IPS-18a (cell line): ENCODE data around the gene ABCA2.

Experiments used
- H3K27ac ChIP-seq: one replicate; pipeline ENCODE4 v1.5.1; 2013; ENCODE audit warnings: low read length
- H3K27me3 ChIP-seq: one replicate; pipeline ENCODE4 v1.6.1; 2013; ENCODE audit warnings: mild to moderate bottlenecking, low read length; ENCODE audit not compliant: control insufficient read depth, insufficient read depth
- H3K36me3 ChIP-seq: one replicate; pipeline ENCODE4 v1.6.1; 2013; ENCODE audit warnings: low read depth, low read length; ENCODE audit not compliant: control insufficient read depth
- H3K4me1 ChIP-seq: one replicate; pipeline ENCODE4 v1.6.1; 2013; ENCODE audit warnings: low read depth, low read length; ENCODE audit not compliant: control insufficient read depth
- H3K4me3 ChIP-seq: one replicate; pipeline ENCODE4 v1.5.1; 2013; ENCODE audit warnings: low read length
- H3K9ac ChIP-seq: one replicate; pipeline ENCODE4 v1.6.1; 2013; ENCODE audit warnings: mild to moderate bottlenecking, low read length, moderate library complexity
- H3K9me3 ChIP-seq: one replicate; pipeline ENCODE4 v1.6.1; 2013; ENCODE audit warnings: low read depth, low read length; ENCODE audit not compliant: control insufficient read depth

Gene ABCA2

GRCh38 chr9:137057545-137057944 lies 29.5 kb upstream of the ABCA2 start:
- Histone ChIP-seq H3K4me1 (no peaks in the 10 kb centered on the region), H3K27ac (no peak overlapping the region)

GRCh38 chr9:137056739-137057415 lies 28.8 kb upstream of the ABCA2 start:
- Histone ChIP-seq H3K9me3 (no peaks in the 10 kb centered on the region), H3K27ac (no peak overlapping the region), H3K9ac (no peak overlapping the region), H3K27me3 (peaks cover 52% of the 10 kb centered on the region), H3K4me1 (no peaks in the 10 kb centered on the region), H3K4me3 (no peak overlapping the region), H3K36me3 (no peaks in the 10 kb centered on the region)

More at GRCh38 chr9:137057545-137057944, 29.5 kb upstream of the ABCA2 start:
- H3K9me3 ChIP-seq: no peaks in the 10 kb centered on the region
- H3K4me3 ChIP-seq: no peak overlapping the region
- no peak overlapping the region for H3K9ac ChIP-seq
- H3K27me3 ChIP-seq: peaks cover 45% of the 10 kb centered on the region
- no peaks in the 10 kb centered on the region for H3K36me3 ChIP-seq

GRCh38 chr9:137055385-137056364 lies 27.6 kb upstream of the ABCA2 start:
- Histone ChIP-seq H3K27ac (no peak overlapping the region), H3K4me1 (no peaks in the 10 kb centered on the region)

GRCh38 chr9:137054932-137055384 lies 26.9 kb upstream of the ABCA2 start:
- Histone ChIP-seq H3K36me3 (no peaks in the 10 kb centered on the region), H3K27ac (no peak overlapping the region), H3K4me3 (no peak overlapping the region), H3K4me1 (no peaks in the 10 kb centered on the region), H3K9me3 (no peaks in the 10 kb centered on the region), H3K27me3 (peaks cover 71% of the 10 kb centered on the region), H3K9ac (no peak overlapping the region)

More at GRCh38 chr9:137055385-137056364, 27.6 kb upstream of the ABCA2 start:
- Histone ChIP-seq H3K27me3 (peaks cover 64% of the 10 kb centered on the region), H3K4me3 (no peak overlapping the region), H3K36me3 (no peaks in the 10 kb centered on the region), H3K9ac (no peak overlapping the region), H3K9me3 (no peaks in the 10 kb centered on the region)

GRCh38 chr9:137053944-137054931 lies 26.2 kb upstream of the ABCA2 start, which contains the start of gene ENTPD2:
ENTPD2 (minus strand) TSS chr9:137054061; CDS start chr9:137053997, 64 bp downstream.
- H3K4me3 ChIP-seq: peak within 1 kb of the TSS; percentile 27
- H3K9me3 ChIP-seq: no peaks in the 10 kb centered on the region
- no peaks in the 10 kb centered on the region for H3K4me1 ChIP-seq
- H3K27me3 ChIP-seq: peaks cover 78% of the 10 kb centered on the region
- H3K36me3 ChIP-seq: no peaks in the 10 kb centered on the region
- H3K27ac ChIP-seq: no peak within 1 kb of the TSS
- H3K9ac ChIP-seq: no peak within 1 kb of the TSS

- Histone ChIP-seq H3K27ac (no peak overlapping the region), H3K9me3 (no peaks in the 10 kb centered on the region), H3K36me3 (no peaks in the 10 kb centered on the region), H3K4me1 (no peaks in the 10 kb centered on the region), H3K27me3 (peaks cover 80% of the 10 kb centered on the region), H3K9ac (no peak overlapping the region), H3K4me3 (peak overlapping the region; percentile 27)
Measured at GRCh38 chr9:137052998-137053943, 25.2 kb upstream of the ABCA2 start.

- no peaks in the 10 kb centered on the region for H3K9me3 ChIP-seq
- H3K9ac ChIP-seq: no peak overlapping the region
- no peaks in the 10 kb centered on the region for H3K36me3 ChIP-seq
- H3K4me1 ChIP-seq: no peaks in the 10 kb centered on the region
- no peak overlapping the region for H3K27ac ChIP-seq
- H3K4me3 ChIP-seq: no peak overlapping the region
- H3K27me3 ChIP-seq: peaks cover 86% of the 10 kb centered on the region
Measured at GRCh38 chr9:137052293-137052692, 24.3 kb upstream of the ABCA2 start.

GRCh38 chr9:137051145-137051724 lies 23.2 kb upstream of the ABCA2 start:
- Histone ChIP-seq H3K4me1 (no peaks in the 10 kb centered on the region), H3K27ac (no peak overlapping the region), H3K9me3 (no peaks in the 10 kb centered on the region), H3K36me3 (no peaks in the 10 kb centered on the region), H3K27me3 (peaks cover 93% of the 10 kb centered on the region), H3K9ac (no peak overlapping the region), H3K4me3 (no peak overlapping the region)

GRCh38 chr9:137050570-137050969 lies 22.5 kb upstream of the ABCA2 start:
- Histone ChIP-seq H3K4me1 (no peaks in the 10 kb centered on the region), H3K27me3 (peaks cover 88% of the 10 kb centered on the region), H3K9me3 (no peaks in the 10 kb centered on the region), H3K27ac (no peak overlapping the region), H3K9ac (no peak overlapping the region), H3K36me3 (no peaks in the 10 kb centered on the region), H3K4me3 (no peak overlapping the region)
